HepG2 (cell line): ENCODE measurements around the gene XDH. TPM values are rescaled to one million over a fixed set of nuclear protein-coding genes. Genes with fewer than 3 reads are reported as not detected.

ENCODE experiments used
- ATAC-seq: fragments of 200-7000 bp; cut with Tn5 transposase; 3 replicates; pipeline ENCODE4 v1.9.1; 2020; ENCODE audit warnings: mild to moderate bottlenecking, moderate library complexity
- BruUV-seq: library from RNA; stranded (reverse); fragments of 400-500 nt; replicated peaks from 2 replicates; lab custom pipeline; 2021; lab: Mats Ljungman, UMichigan
- CTCF ChIA-PET: fragments of 300-600 bp; formaldehyde crosslinking; extraction: SDS; loops from one replicate; lab custom pipeline; 2021; ENCODE audit warnings: low total read pairs, inconsistent platforms, low intra/inter-chr PET ratio; lab: Yijun Ruan, JAX
- POLR2A ChIA-PET: fragments of 350-600 bp; sonication (Branson Sonifier 250); formaldehyde crosslinking; loops from one replicate; lab custom pipeline; 2020; ENCODE audit warnings: antibody characterized with exemption, inconsistent platforms; lab: Yijun Ruan, JAX
- DNase-seq: peaks from one replicate; pipeline ENCODE4 v3.0.0-alpha.2; 2015; ENCODE audit warnings: low spot score
- FAIRE-seq: peaks from 3 replicates; lab custom pipeline; 2011; peaks lifted over from hg19 to GRCh38; lab: Jason Lieb, UNC
- H2AFZ ChIP-seq: one replicate; pipeline ENCODE4 v1.6.1; 2011; ENCODE audit warnings: low read length, inconsistent platforms
- H3K27ac ChIP-seq: fragments of 300-600 bp; 3 replicates; pipeline ENCODE4 v1.8.0; 2011; ENCODE audit warnings: mixed run types, mild to moderate bottlenecking, mixed read lengths, low read length, inconsistent platforms; ENCODE audit not compliant: insufficient read depth; ENCODE audit errors: extremely low read length
- H3K27me3 ChIP-seq, 2 experiments: fragments of 200-600 bp in 1 of 2; 2 replicates in 1 of 2; 3 replicates in 1 of 2; pipeline versions ENCODE4 v1.6.0 to v1.8.0; 2011; ENCODE audit warnings: low read length in 2 of 2, mild to moderate bottlenecking in 2 of 2, moderate library complexity in 2 of 2, inconsistent platforms in 1 of 2; ENCODE audit not compliant: insufficient read depth in 2 of 2, control insufficient read depth in 1 of 2
- H3K36me3 ChIP-seq, 2 experiments: fragments of 200-600 bp in 1 of 2; replicated peaks in 1 of 2; 2 replicates in 1 of 2; 3 replicates in 1 of 2; pipeline versions ENCODE4 v1.5.1 to v1.8.0; 2011; ENCODE audit warnings: low read length in 2 of 2, inconsistent platforms in 1 of 2; ENCODE audit not compliant: insufficient read depth in 2 of 2, control insufficient read depth in 1 of 2
- H3K4me1 ChIP-seq: 2 replicates; pipeline ENCODE4 v1.5.1; 2012; ENCODE audit warnings: low read length, inconsistent platforms; ENCODE audit not compliant: insufficient read depth
- H3K4me2 ChIP-seq: 2 replicates; pipeline ENCODE4 v1.6.0; 2011; ENCODE audit warnings: low read depth, low read length, inconsistent platforms
- H3K4me3 ChIP-seq, 3 experiments: fragments of 200-600 bp in 1 of 3; sonication (generic), shearing (Covaris generic) in 1 of 3; replicated peaks in 1 of 3; 2 replicates each; pipeline ENCODE4 v1.5.1; 2011 to 2016; ENCODE audit warnings: low read length in 3 of 3, inconsistent platforms in 2 of 3, low read depth in 2 of 3, mild to moderate bottlenecking in 2 of 3, control low read depth in 1 of 3, mixed read lengths in 1 of 3; ENCODE audit not compliant: insufficient read depth in 1 of 3
- H3K79me2 ChIP-seq: one replicate; pipeline ENCODE4 v1.6.1; 2011; ENCODE audit warnings: low read length, inconsistent platforms; ENCODE audit not compliant: insufficient read depth
- H3K9ac ChIP-seq: 2 replicates; pipeline ENCODE4 v1.6.0; 2011; ENCODE audit warnings: mild to moderate bottlenecking, low read depth, low read length, inconsistent platforms; ENCODE audit not compliant: insufficient read depth
- H3K9me3 ChIP-seq: 2 replicates; pipeline ENCODE4 v1.5.1; 2012; ENCODE audit warnings: mild to moderate bottlenecking, low read length
- H4K20me1 ChIP-seq: 2 replicates; pipeline ENCODE4 v1.6.0; 2011; ENCODE audit warnings: inconsistent platforms, mild to moderate bottlenecking, low read length, moderate library complexity; ENCODE audit not compliant: insufficient read depth
- ARNTL ChIP-seq: sonication (generic); formaldehyde crosslinking; IDR thresholded peaks from 2 replicates; pipeline ENCODE4 v1.4.0; 2020; ENCODE audit warnings: mild to moderate bottlenecking, missing genetic modification reagents
- GATA4 ChIP-seq: sonication (generic); IDR thresholded peaks from 2 replicates; pipeline ENCODE4 v1.6.1; 2016; ENCODE audit warnings: antibody characterized with exemption, low read depth, borderline replicate concordance
- HNRNPL ChIP-seq: fragments of 200-400 bp; formaldehyde crosslinking; IDR thresholded peaks from 2 replicates; pipeline ENCODE4 v1.6.1; 2017; ENCODE audit warnings: mild to moderate bottlenecking, low read depth, low read length
- NFIB ChIP-seq: sonication (generic); formaldehyde crosslinking; IDR thresholded peaks from 2 replicates; pipeline ENCODE4 v1.9.0; 2021; ENCODE audit warnings: missing genetic modification reagents, mild to moderate bottlenecking, borderline replicate concordance
- RBAK ChIP-seq: sonication (generic); formaldehyde crosslinking; IDR thresholded peaks from 2 replicates; pipeline ENCODE4 v1.5.1; 2020; ENCODE audit warnings: mild to moderate bottlenecking, missing genetic modification reagents
- SP1 ChIP-seq, 2 experiments: fragments of 450-650 bp in 1 of 2; sonication (generic) in 1 of 2; formaldehyde crosslinking in 1 of 2; IDR thresholded peaks; 2 replicates each; pipeline versions ENCODE4 v1.4.0 to v1.6.1; 2016 to 2020; ENCODE audit warnings: missing genetic modification reagents in 1 of 2
- WIZ ChIP-seq: sonication (generic); formaldehyde crosslinking; IDR thresholded peaks from 2 replicates; pipeline ENCODE4 v1.5.1; 2020; ENCODE audit warnings: mild to moderate bottlenecking, missing genetic modification reagents
- XRCC5 ChIP-seq: fragments of 200-400 bp; formaldehyde crosslinking; optimal IDR thresholded peaks from 2 replicates; pipeline ENCODE3; 2017; ENCODE audit warnings: mild to moderate bottlenecking, low read length
- ZFYVE20 ChIP-seq: sonication (generic); formaldehyde crosslinking; IDR thresholded peaks from 2 replicates; pipeline ENCODE4 v1.8.0; 2023; ENCODE audit warnings: low read depth, mild to moderate bottlenecking, moderate library complexity, missing genetic modification reagents, borderline replicate concordance
- ZNF235 ChIP-seq: sonication (generic); formaldehyde crosslinking; IDR thresholded peaks from 2 replicates; pipeline ENCODE4 v1.8.1; 2023; ENCODE audit warnings: mild to moderate bottlenecking, missing genetic modification reagents, borderline replicate concordance
- ZNF292 ChIP-seq: sonication (generic); formaldehyde crosslinking; IDR thresholded peaks from 2 replicates; pipeline ENCODE4 v1.8.1; 2022; ENCODE audit warnings: mild to moderate bottlenecking, low read depth, missing genetic modification reagents, borderline replicate concordance
- ZNF556 ChIP-seq: sonication (generic); formaldehyde crosslinking; IDR thresholded peaks from 2 replicates; pipeline ENCODE4 v1.4.0; 2020; ENCODE audit warnings: mild to moderate bottlenecking, missing genetic modification reagents, borderline replicate concordance
- WGBS: methylation state at CpG from one replicate; pipeline ENCODE4 v1.1.6; 2017; ENCODE audit warnings: low lambda C conversion rate; 5-methylcytosine and 5-hydroxymethylcytosine counted together
- in situ Hi-C: cut with HindIII; loops from 2 replicates; pipeline ENCODE4 v1.10.0; 2017; ENCODE audit warnings: low pct_unique_long_range_greater_than_20kb; ENCODE audit not compliant: extremely low pct_ligation_motif_present
- intact Hi-C: fragments of 100-400 bp; cut with micrococcal nuclease; formaldehyde crosslinking; loops from one replicate; pipeline ENCODE4 v1.10.0; 2022; ENCODE audit not compliant: unreplicated experiment
- polyA plus RNA-seq, 8 experiments: library from polyadenylated mRNA; depleted of rRNA in 3 of 8; stranded (reverse) in 7 of 8; unstranded in 1 of 8; fragments of >200 nt; fragmentation: Illumina TruSeq in 4 of 8; extraction: Trizol in 4 of 8; gene quantifications; 2 replicates each; pipeline versions ENCODE4 v1.2.1 to v1.2.3, GENCODE V29; 2011 to 2016; ENCODE audit warnings: low read depth in 4 of 8, missing spikeins in 1 of 8, mixed read lengths in 1 of 8; ENCODE audit not compliant: insufficient read depth in 1 of 8
- total RNA-seq, 5 experiments: library from RNA; depleted of rRNA; stranded (reverse); fragments of >200 nt; fragmentation: Illumina TruSeq; extraction: Trizol; gene quantifications; 2 replicates each; pipeline ENCODE4 v1.2.3, GENCODE V29; 2016; ENCODE audit warnings: low read depth in 1 of 5
- TF ChIP-seq, protein P1 (sequence below): IDR thresholded peaks from 2 replicates; pipeline ENCODE4 v1.6.1; 2016; ENCODE audit warnings: missing biosample characterization, missing genetic modification reagents, low read depth
- TF ChIP-seq, protein P2 (sequence below): sonication (generic); formaldehyde crosslinking; IDR thresholded peaks from 2 replicates; pipeline ENCODE4 v1.8.1; 2023; ENCODE audit warnings: mild to moderate bottlenecking, inconsistent platforms, moderate library complexity, missing genetic modification reagents, borderline replicate concordance

Gene XDH
- total and polyA plus RNA-seq, 2 of the 13 experiments (the other 11 are each of a cell fraction or from before 2014, with no cell fraction given): not detected

DNA sequence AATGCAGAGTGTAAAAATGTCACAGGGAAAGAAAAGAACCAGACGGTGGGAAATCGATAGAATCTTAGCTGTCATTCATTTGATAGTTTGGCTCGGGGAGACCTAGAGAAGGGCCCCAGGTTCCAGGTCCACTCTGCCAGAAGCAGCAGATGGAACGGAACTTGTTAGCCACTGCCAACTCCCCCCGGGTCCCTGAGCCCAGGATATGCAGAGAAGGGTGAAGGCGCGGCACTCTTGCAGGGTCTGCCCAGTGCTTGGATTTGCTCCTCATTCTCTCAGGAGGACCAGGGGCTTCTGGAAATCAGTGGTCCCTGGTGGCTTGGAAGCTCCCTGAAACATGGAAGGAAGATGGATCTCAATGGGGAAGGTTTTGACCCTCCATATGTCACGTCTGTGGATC is 11.6 kb upstream of the XDH start:
- no peaks in the 10 kb centered on the region for H3K79me2 ChIP-seq
- H3K4me2 ChIP-seq: no peak overlapping the region
- intact Hi-C loops: no loop called here
- TF ChIP-seq XRCC5 (no peak), ZNF235 (CRISPR knock-in tag) (no peak), SP1 (IDR thresholded peaks at IDR 0.05) (no peak), SP1 (CRISPR knock-in tag; IDR thresholded peaks at IDR 0.05) (no peak), ZNF556 (CRISPR knock-in tag) (no peak), GATA4 (no peak), ZNF292 (CRISPR knock-in tag) (no peak), RBAK (CRISPR knock-in tag) (no peak), NFIB (CRISPR knock-in tag) (no peak), ZFYVE20 (CRISPR knock-in tag) (no peak), WIZ (CRISPR knock-in tag) (no peak), HNRNPL (no peak), ARNTL (CRISPR knock-in tag) (no peak)
- TF ChIP-seq, protein P1, sequence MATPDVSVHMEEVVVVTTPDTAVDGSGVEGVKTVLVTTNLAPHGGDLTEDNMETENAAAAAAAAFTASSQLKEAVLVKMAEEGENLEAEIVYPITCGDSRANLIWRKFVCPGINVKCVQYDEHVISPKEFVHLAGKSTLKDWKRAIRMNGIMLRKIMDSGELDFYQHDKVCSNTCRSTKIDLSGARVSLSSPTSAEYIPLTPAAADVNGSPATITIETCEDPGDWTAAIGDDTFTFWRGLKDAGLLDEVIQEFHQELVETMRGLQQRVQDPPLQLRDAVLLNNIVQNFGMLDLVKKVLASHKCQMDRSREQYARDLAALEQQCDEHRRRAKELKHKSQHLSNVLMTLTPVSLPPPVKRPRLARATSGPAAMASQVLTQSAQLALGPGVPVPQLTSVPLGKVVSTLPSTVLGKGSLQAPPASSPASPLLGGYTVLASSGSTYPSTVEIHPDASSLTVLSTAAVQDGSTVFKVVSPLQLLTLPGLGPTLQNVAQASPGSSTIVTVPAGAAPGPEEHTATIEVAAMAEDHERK: no peak
- TF ChIP-seq, protein P2, sequence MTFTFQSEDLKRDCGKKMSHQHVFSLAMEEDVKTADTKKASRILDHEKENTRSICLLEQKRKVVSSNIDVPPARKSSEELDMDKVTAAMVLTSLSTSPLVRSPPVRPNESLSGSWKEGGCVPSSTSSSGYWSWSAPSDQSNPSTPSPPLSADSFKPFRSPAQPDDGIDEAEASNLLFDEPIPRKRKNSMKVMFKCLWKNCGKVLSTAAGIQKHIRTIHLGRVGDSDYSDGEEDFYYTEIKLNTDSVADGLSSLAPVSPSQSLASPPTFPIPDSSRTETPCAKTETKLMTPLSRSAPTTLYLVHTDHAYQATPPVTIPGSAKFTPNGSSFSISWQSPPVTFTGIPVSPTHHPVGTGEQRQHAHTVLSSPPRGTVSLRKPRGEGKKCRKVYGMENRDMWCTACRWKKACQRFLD (CRISPR knock-in tag): no peak
- no peaks in the 10 kb centered on the region for H3K36me3 ChIP-seq
- in situ Hi-C loops: no loop called here
- H3K9ac ChIP-seq: no peak overlapping the region
- ChIA-PET CTCF (no interaction called here), POLR2A (no interaction called here)
- no peaks in the 10 kb centered on the region for H3K9me3 ChIP-seq
- no peak overlapping the region for H3K27ac ChIP-seq
- peaks cover 0 to 7% of the 10 kb centered on the region in 2 experiments; a peak in 1 of 5 replicates for H3K27me3 ChIP-seq
- no peak for ATAC-seq
- DNase-seq: no peak
- no peak overlapping the region for H2AFZ ChIP-seq
- WGBS: 47% methylated on average over 8 of the region's 8 CpGs
- BruUV-seq: no TSS peak
- no peak overlapping the region for H3K4me3 ChIP-seq
- no peaks in the 10 kb centered on the region for H4K20me1 ChIP-seq
- FAIRE-seq: no peak
- H3K4me1 ChIP-seq: no peaks in the 10 kb centered on the region
